Vagina (tissue), 2 donors: ENCODE results near the gene ALOX12. TPM values are rescaled to one million over a fixed set of nuclear protein-coding genes. Genes with fewer than 3 reads are reported as not detected.
"Not testable (repeated sequence)": the region's sequence is repeated elsewhere in the genome, so short reads cannot be mapped to it uniquely, and the experiment has no call there.

ENCODE experiments used
- DNase-seq, 2 donors: peaks; one replicate each; pipeline ENCODE4 v3.0.0-alpha.2; 2017; ENCODE audit errors: extremely low spot score in 2 of 2
- H3K27ac ChIP-seq: fragments of 200-600 bp; sonication (generic); one replicate; pipeline ENCODE4 v1.5.1; 2019
- H3K27me3 ChIP-seq: fragments of 200-600 bp; sonication (generic); one replicate; pipeline ENCODE4 v1.5.1; 2019
- H3K36me3 ChIP-seq, 2 donors: fragments of 200-600 bp; sonication (generic); one replicate each; pipeline ENCODE4 v1.5.1; 2017 to 2019
- H3K4me1 ChIP-seq: fragments of 200-600 bp; sonication (generic); one replicate; pipeline ENCODE4 v1.5.1; 2019
- H3K4me3 ChIP-seq, 2 donors: fragments of 200-600 bp; sonication (generic); 1 replicate in 1 of 2; 2 replicates in 1 of 2; pipeline ENCODE4 v1.5.1; 2016 to 2019
- H3K9me3 ChIP-seq: fragments of 200-600 bp; sonication (generic); one replicate; pipeline ENCODE4 v1.5.1; 2019
- POLR2A ChIP-seq, 2 donors: fragments of 450-650 bp; IDR thresholded peaks; one replicate each; pipeline ENCODE4 v1.6.1; 2017; ENCODE audit warnings: antibody characterized with exemption in 2 of 2, mild to moderate bottlenecking in 2 of 2, moderate library complexity in 2 of 2
- POLR2AphosphoS5 ChIP-seq, 2 donors: sonication (generic); formaldehyde crosslinking; IDR thresholded peaks; one replicate each; pipeline ENCODE4 v1.9.0; 2017; ENCODE audit warnings: antibody characterized with exemption in 2 of 2, mild to moderate bottlenecking in 2 of 2, low read depth in 1 of 2; ENCODE audit not compliant: insufficient read depth in 1 of 2
- intact Hi-C: fragments of 100-400 bp; cut with DNase I; formaldehyde crosslinking; loops from one replicate; pipeline ENCODE4 v1.15.1; 2023
- total RNA-seq: library from RNA; depleted of rRNA; stranded (reverse); fragments of >200 nt; gene quantifications from one replicate; pipeline ENCODE4 v1.2.3, GENCODE V29; 2016
- TF ChIP-seq, protein P1 (sequence below), 3 experiments: fragments of 450-650 bp in 2 of 3; fragments of 200-600 bp in 1 of 3; sonication (generic) in 1 of 3; IDR thresholded peaks; one replicate each; pipeline ENCODE4 v1.5.1; 2017 to 2019; ENCODE audit warnings: antibody characterized with exemption in 3 of 3, mild to moderate bottlenecking in 2 of 3, moderate library complexity in 2 of 3

Gene ALOX12
- total RNA-seq, 1 donor from 2014 or later: 16.0 TPM

DNA sequence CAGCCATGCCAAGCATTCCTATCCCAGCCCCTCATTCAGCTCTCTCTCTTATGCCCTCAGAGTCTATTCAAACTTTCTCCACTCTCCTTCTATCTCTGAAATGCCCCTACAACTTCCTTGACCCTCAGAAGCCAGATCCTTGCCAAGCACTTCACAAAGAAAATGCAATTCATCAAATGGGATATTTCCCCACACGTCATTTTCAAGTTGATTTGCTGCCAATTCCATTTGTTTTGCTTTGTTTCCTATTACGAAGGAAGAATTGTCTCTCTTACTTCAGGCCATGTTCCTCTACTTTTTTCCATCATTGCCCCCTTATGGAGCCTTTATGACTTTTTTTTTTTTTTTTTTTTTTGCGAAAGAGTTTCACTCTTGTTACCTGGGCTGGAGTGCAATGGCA, 9.2 kb upstream of the ALOX12 start:
- no peaks in the 10 kb centered on the region for H3K9me3 ChIP-seq
- no peaks in the 10 kb centered on the region for H3K4me1 ChIP-seq
- H3K4me3 ChIP-seq: no peak overlapping the region
- no peaks in the 10 kb centered on the region for H3K27me3 ChIP-seq
- TF ChIP-seq POLR2A (IDR thresholded peaks at IDR 0.05) (no peak), POLR2AphosphoS5 (IDR thresholded peaks at IDR 0.05; ENCODE audit: insufficient read depth in 1 of 2, low read depth in 1 of 2) (no peak)
- TF ChIP-seq, protein P1, sequence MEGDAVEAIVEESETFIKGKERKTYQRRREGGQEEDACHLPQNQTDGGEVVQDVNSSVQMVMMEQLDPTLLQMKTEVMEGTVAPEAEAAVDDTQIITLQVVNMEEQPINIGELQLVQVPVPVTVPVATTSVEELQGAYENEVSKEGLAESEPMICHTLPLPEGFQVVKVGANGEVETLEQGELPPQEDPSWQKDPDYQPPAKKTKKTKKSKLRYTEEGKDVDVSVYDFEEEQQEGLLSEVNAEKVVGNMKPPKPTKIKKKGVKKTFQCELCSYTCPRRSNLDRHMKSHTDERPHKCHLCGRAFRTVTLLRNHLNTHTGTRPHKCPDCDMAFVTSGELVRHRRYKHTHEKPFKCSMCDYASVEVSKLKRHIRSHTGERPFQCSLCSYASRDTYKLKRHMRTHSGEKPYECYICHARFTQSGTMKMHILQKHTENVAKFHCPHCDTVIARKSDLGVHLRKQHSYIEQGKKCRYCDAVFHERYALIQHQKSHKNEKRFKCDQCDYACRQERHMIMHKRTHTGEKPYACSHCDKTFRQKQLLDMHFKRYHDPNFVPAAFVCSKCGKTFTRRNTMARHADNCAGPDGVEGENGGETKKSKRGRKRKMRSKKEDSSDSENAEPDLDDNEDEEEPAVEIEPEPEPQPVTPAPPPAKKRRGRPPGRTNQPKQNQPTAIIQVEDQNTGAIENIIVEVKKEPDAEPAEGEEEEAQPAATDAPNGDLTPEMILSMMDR (IDR thresholded peaks at IDR 0.05): no peak
- no peak overlapping the region for H3K27ac ChIP-seq
- no peak for DNase-seq
- intact Hi-C loops: no loop called here
- no peaks in the 10 kb centered on the region for H3K36me3 ChIP-seq

DNA sequence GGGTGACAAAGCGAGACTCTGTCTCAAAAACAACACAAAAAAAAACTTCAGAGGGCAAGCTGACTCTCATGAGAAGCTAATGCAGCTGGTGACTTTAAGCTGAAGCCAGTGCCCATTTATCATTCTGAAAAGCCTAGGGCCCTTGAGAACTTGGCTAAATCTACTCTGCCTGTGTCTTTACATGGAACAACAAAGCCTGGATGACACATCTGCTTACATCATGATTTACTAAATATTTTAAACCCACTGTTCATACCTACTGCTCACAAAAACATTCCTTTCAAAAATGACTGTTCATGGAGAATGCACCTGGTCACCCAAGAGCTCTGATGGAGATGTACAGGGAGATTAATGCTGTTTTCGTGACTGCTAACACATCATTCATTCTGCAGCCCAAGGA, 6.1 kb upstream of the ALOX12 start:
- DNase-seq: no peak
- Histone ChIP-seq H3K27ac (no peak overlapping the region), H3K9me3 (no peaks in the 10 kb centered on the region), H3K4me3 (no peak overlapping the region), H3K36me3 (no peaks in the 10 kb centered on the region), H3K4me1 (no peaks in the 10 kb centered on the region), H3K27me3 (no peaks in the 10 kb centered on the region)
- intact Hi-C loops: no loop called here
- no peak for TF ChIP-seq POLR2A (IDR thresholded peaks at IDR 0.05)
- TF ChIP-seq POLR2AphosphoS5 (IDR thresholded peaks at IDR 0.05; ENCODE audit: insufficient read depth in 1 of 2, low read depth in 1 of 2): no peak
- TF ChIP-seq, protein P1 (IDR thresholded peaks at IDR 0.05): no peak

DNA sequence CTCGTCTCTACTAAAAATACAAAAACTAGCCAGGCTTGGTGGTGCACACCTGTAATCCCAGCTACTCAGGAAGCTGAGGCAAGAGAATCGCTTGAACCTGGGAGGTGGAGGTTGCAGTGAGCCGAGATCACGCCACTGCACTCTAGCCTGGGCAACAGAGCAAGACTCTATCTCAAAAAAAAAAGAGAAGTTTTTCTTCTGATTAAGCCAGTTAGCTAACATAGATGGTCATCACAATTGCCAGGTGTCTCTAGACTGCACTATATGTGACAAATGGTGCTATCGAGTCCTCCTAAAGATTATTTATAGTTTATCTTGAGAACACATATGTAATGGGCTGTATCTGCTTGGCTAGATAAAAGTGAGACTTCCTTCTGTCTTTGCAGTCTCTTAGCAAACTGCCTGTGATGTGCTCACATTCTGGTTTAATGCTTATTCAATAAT, 2.2 kb upstream of the ALOX12 start:
- intact Hi-C loops, H3K27ac ChIP-seq, DNase-seq, H3K36me3 ChIP-seq, H3K27me3 ChIP-seq, H3K9me3 ChIP-seq, H3K4me3 ChIP-seq: not testable (repeated sequence)
- H3K4me1 ChIP-seq: peaks cover 23% of the 10 kb centered on the region

DNA sequence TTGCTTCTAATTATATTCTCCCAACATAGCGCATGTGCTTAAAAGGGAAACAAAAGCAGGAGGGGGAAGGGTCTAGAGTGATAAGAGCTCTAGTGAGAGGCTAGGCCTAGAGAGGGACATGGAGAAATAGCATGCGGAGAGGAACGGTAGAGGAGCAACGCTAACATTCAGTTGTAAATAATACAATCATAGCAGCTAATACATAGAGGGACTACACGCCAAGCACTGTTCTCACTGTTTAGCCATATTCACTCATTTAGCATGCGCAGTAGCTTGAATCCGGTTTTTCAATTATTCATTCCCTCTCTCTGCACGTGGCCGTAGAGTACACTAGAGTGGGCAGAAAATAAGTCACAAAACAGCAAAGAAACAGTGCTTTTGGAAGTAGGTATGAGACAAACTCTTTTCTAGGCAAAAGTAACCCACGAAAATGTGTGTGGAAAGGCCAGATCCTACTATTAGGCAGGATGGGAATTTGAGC, 1.7 kb upstream of the ALOX12 start:
- Histone ChIP-seq H3K4me3 (no peak overlapping the region), H3K27ac (no peak overlapping the region), H3K36me3 (peaks cover 0 to 10% of the 10 kb centered on the region in 2 donors), H3K9me3 (no peaks in the 10 kb centered on the region), H3K4me1 (peaks cover 23% of the 10 kb centered on the region), H3K27me3 (no peaks in the 10 kb centered on the region)
- TF ChIP-seq, protein P1 (IDR thresholded peaks at IDR 0.05): no peak
- TF ChIP-seq POLR2A (IDR thresholded peaks at IDR 0.05): no peak
- TF ChIP-seq POLR2AphosphoS5 (IDR thresholded peaks at IDR 0.05; ENCODE audit: insufficient read depth in 1 of 2, low read depth in 1 of 2): no peak
- intact Hi-C loops: no loop called here
- no peak for DNase-seq

DNA sequence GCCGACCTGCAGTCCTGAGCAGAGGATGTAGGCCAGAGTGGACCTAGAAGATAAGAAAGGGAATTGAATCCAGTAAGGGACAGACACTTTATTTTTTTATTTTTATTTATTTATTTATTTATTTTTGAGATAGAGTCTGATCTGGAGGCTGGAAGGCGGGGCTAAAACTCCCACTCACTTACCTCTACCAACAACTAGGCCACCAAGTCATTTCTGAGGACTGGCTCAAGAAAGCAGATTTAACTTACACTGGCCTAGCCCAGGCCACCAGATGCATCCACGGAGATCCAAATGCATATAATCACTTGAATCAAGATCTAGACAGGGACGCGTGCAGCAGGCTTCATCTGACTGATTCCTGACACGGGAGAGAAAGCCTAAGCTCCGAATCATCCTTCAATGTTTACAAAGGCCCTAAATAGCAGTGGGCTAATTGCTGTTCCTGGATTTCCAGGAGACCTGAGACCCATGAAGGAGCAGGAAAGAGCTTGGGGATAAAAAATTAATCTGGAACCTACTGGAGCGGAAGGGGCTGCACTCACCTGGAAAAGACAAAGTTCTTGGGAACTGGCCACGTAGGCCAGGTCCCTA, 1.1 kb upstream of the ALOX12 start:
- Histone ChIP-seq H3K36me3 (peaks cover 0 to 15% of the 10 kb centered on the region in 2 donors), H3K9me3 (no peaks in the 10 kb centered on the region), H3K27me3 (no peaks in the 10 kb centered on the region), H3K4me3 (peak overlapping the region in 1 of 2 donors; percentile 42), H3K4me1 (peaks cover 23% of the 10 kb centered on the region), H3K27ac (peak overlapping the region; percentile 58)
- TF ChIP-seq POLR2A (IDR thresholded peaks at IDR 0.05): no peak
- TF ChIP-seq, protein P1 (IDR thresholded peaks at IDR 0.05): no peak
- TF ChIP-seq POLR2AphosphoS5 (IDR thresholded peaks at IDR 0.05; ENCODE audit: insufficient read depth in 1 of 2, low read depth in 1 of 2): no peak
- DNase-seq: no peak
- intact Hi-C loops: no loop called here
